Measurements from ENCODE around the gene PPP1R14D. TPM values are rescaled to one million over a fixed set of nuclear protein-coding genes. Genes with fewer than 3 reads are reported as not detected.

Gene PPP1R14D
- total and polyA plus RNA-seq, 2 experiments from 2014 or later, result not detected

GRCh38 chr15:40766194-40766815 is 62.2 kb downstream of the PPP1R14D start:
- TF ChIP-seq REST (IDR thresholded peaks at IDR 0.05; ENCODE audit: unreplicated experiment) (no peak), EZH2 (IDR thresholded peaks at IDR 0.05; ENCODE audit: low read depth, unreplicated experiment) (no peak), POLR2AphosphoS5 (IDR thresholded peaks at IDR 0.05; ENCODE audit: low read depth) (no peak), STAT1 (IDR thresholded peaks at IDR 0.05; ENCODE audit: unreplicated experiment) (no peak), CREB1 (CRISPR knock-in tag; IDR thresholded peaks at IDR 0.05; ENCODE audit: low read depth) (no peak), ZNF462 (CRISPR knock-in tag; IDR thresholded peaks at IDR 0.05) (no peak), CTCF (conservative IDR thresholded peaks at IDR 0.05; ENCODE audit: low read depth in 2 of 2) (no peak), EZH2phosphoT487 (IDR thresholded peaks at IDR 0.05; ENCODE audit: unreplicated experiment) (no peak), ETS1 (IDR thresholded peaks at IDR 0.05) (no peak), ZNF114 (CRISPR knock-in tag; IDR thresholded peaks at IDR 0.05) (no peak), NANOG (IDR thresholded peaks at IDR 0.05; ENCODE audit: borderline replicate concordance) (no peak)
- peak overlapping the region; percentile 21; the same call in 1 of the 2 replicates for H3K4me2 ChIP-seq
- 0 out of 2 replicates have a peak overlapping the region, but pooled peaks have one; percentile 12 for H3K4me3 ChIP-seq
- DNase-seq (ENCODE audit: low spot score) (no peak), ATAC-seq (no peak)
- H3K4me1 ChIP-seq (ENCODE audit: insufficient read depth), result peaks cover 23% of the 10 kb centered on the region
- H3K36me3 ChIP-seq (ENCODE audit: insufficient read depth), result no peaks in the 10 kb centered on the region
- peaks cover 41% of the 10 kb centered on the region for H3K4me1 Mint-ChIP-seq
- peak overlapping the region; percentile 70 for H3K27ac Mint-ChIP-seq
- H3K9me3 Mint-ChIP-seq, result no peaks in the 10 kb centered on the region
- H3K27ac ChIP-seq (ENCODE audit: low read depth), result no peak overlapping the region; the same call in 1 of the 2 replicates
- H3K4me3 Mint-ChIP-seq, result no peak overlapping the region; the same call in 2 of the 3 replicates
- H3K79me2 ChIP-seq (replicated peaks; ENCODE audit: insufficient read depth), result no peaks in the 10 kb centered on the region
- H3K36me3 Mint-ChIP-seq (ENCODE audit: low read depth), result no peaks in the 10 kb centered on the region
- H4K20me1 ChIP-seq (replicated peaks; ENCODE audit: insufficient read depth), result no peaks in the 10 kb centered on the region
- peaks cover 15% of the 10 kb centered on the region for H3F3A ChIP-seq (replicated peaks; ENCODE audit: low read depth)
- H3K9me2 ChIP-seq (ENCODE audit: insufficient read depth), result no peaks in the 10 kb centered on the region
- peaks cover 23% of the 10 kb centered on the region for H3K27me3 Mint-ChIP-seq (ENCODE audit: insufficient read depth, low read depth, poor library complexity)
- H2AFZ ChIP-seq, result no peak overlapping the region
- 0 out of 2 replicates have a peak, but pooled peaks cover 4% of the 10 kb centered on the region for H3K27me3 ChIP-seq (ENCODE audit: insufficient read depth)

All from GM23338 (cell line).